ENCODE data around the gene FRMD4A. TPM values are rescaled to one million over a fixed set of nuclear protein-coding genes. Genes with fewer than 3 reads are reported as not detected.

The FRMD4A gene
- total RNA-seq, 1 experiment from 2014 or later: 7.1 TPM

DNA sequence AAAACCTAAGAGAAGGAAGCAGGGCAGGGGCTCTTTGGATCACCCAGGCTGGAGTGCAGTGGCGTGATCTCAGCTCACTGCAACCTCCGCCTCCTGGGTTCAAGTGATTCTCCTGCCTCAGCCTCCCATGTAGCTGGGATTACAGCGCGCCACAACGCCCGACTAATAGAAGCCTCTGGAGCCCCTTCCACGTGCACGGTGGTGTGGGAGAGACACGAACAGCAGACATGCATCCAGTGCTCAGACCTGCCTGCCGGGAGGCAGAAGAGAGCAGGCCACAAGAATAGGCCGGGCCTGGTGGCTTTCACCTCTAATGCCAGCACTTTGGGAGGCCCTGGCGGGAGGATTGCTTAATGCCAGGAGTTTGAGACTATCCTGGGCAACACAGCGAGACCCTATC lies 647.7 kb downstream of the FRMD4A start:
- BruUV-seq (replicated peaks): no TSS peak
- Histone ChIP-seq H3K9ac (ENCODE audit: low read length) (no peak overlapping the region), H3F3A (ENCODE audit: low read length, unreplicated experiment) (no peaks in the 10 kb centered on the region), H3K9me2 (replicated peaks; ENCODE audit: low read length) (no peaks in the 10 kb centered on the region), H3K4me2 (ENCODE audit: low read length) (no peak overlapping the region), H4K20me1 (ENCODE audit: low read length) (no peaks in the 10 kb centered on the region), H3K36me3 (ENCODE audit: low read depth, low read length) (no peaks in the 10 kb centered on the region), H2AFZ (ENCODE audit: low read length) (no peak overlapping the region), H3K79me2 (ENCODE audit: low read length) (no peaks in the 10 kb centered on the region), H3K27ac (ENCODE audit: low read length) (no peak overlapping the region), H3K9me3 (ENCODE audit: low read length) (no peaks in the 10 kb centered on the region), H3K4me1 (ENCODE audit: insufficient read depth, low read length) (no peaks in the 10 kb centered on the region), H3K27me3 (ENCODE audit: low read length) (no peaks in the 10 kb centered on the region), H3K4me3 (ENCODE audit: low read length) (no peak overlapping the region)
- intact Hi-C loops (cut with micrococcal nuclease): no loop called here
- no peak for DNase-seq
- TF ChIP-seq, protein P1, sequence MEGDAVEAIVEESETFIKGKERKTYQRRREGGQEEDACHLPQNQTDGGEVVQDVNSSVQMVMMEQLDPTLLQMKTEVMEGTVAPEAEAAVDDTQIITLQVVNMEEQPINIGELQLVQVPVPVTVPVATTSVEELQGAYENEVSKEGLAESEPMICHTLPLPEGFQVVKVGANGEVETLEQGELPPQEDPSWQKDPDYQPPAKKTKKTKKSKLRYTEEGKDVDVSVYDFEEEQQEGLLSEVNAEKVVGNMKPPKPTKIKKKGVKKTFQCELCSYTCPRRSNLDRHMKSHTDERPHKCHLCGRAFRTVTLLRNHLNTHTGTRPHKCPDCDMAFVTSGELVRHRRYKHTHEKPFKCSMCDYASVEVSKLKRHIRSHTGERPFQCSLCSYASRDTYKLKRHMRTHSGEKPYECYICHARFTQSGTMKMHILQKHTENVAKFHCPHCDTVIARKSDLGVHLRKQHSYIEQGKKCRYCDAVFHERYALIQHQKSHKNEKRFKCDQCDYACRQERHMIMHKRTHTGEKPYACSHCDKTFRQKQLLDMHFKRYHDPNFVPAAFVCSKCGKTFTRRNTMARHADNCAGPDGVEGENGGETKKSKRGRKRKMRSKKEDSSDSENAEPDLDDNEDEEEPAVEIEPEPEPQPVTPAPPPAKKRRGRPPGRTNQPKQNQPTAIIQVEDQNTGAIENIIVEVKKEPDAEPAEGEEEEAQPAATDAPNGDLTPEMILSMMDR (conservative IDR thresholded peaks at IDR 0.05; ENCODE audit: low read depth, low read length): no peak
- no peak for TF ChIP-seq EZH2 (IDR thresholded peaks at IDR 0.05; ENCODE audit: low read length, unreplicated experiment)
- TF ChIP-seq EZH2phosphoT487 (IDR thresholded peaks at IDR 0.05; ENCODE audit: borderline replicate concordance, low read length): no peak
- ChIA-PET POLR2A (ENCODE audit: unreplicated experiment) (no interaction called here), CTCF (no interaction called here)
- no peak for ATAC-seq

DNA sequence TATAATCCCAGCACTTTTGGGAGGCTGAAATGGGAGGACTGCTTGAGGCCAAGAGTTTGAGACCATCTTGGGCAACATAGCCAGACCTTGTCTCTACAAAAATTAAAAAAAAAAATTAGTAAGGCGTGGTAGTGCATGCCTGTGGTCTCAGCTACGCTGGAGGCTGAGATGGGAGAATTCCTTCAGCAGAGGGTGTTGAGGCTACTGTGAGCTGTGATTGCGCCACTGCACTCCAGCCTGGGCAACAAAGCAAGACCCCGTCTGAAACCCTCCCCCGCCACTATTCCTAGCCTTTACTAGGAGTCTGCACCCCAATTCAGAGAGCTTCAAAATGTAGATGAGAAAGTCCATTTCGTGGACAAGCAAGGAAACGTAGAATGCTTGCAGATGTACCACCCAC lies 648.8 kb downstream of the FRMD4A start:
- Histone ChIP-seq H2AFZ (ENCODE audit: low read length) (no peak overlapping the region), H3K4me3 (ENCODE audit: low read length) (no peak overlapping the region), H3F3A (ENCODE audit: low read length, unreplicated experiment) (no peaks in the 10 kb centered on the region), H3K9ac (ENCODE audit: low read length) (no peak overlapping the region), H3K9me3 (ENCODE audit: low read length) (no peaks in the 10 kb centered on the region), H3K9me2 (replicated peaks; ENCODE audit: low read length) (no peaks in the 10 kb centered on the region), H4K20me1 (ENCODE audit: low read length) (no peaks in the 10 kb centered on the region), H3K4me2 (ENCODE audit: low read length) (no peak overlapping the region), H3K79me2 (ENCODE audit: low read length) (no peaks in the 10 kb centered on the region), H3K27me3 (ENCODE audit: low read length) (no peaks in the 10 kb centered on the region), H3K36me3 (ENCODE audit: low read depth, low read length) (no peaks in the 10 kb centered on the region), H3K27ac (ENCODE audit: low read length) (no peak overlapping the region), H3K4me1 (ENCODE audit: insufficient read depth, low read length) (no peaks in the 10 kb centered on the region)
- CTCF ChIA-PET: no interaction called here
- intact Hi-C loops (cut with micrococcal nuclease): no loop called here
- POLR2A ChIA-PET (ENCODE audit: unreplicated experiment): no interaction called here
- TF ChIP-seq, protein P1 (conservative IDR thresholded peaks at IDR 0.05; ENCODE audit: low read depth, low read length): no peak
- TF ChIP-seq EZH2phosphoT487 (IDR thresholded peaks at IDR 0.05; ENCODE audit: borderline replicate concordance, low read length) (no peak), EZH2 (IDR thresholded peaks at IDR 0.05; ENCODE audit: low read length, unreplicated experiment) (no peak)
- ATAC-seq (no peak), DNase-seq (no peak)
- no TSS peak for BruUV-seq (replicated peaks)

DNA sequence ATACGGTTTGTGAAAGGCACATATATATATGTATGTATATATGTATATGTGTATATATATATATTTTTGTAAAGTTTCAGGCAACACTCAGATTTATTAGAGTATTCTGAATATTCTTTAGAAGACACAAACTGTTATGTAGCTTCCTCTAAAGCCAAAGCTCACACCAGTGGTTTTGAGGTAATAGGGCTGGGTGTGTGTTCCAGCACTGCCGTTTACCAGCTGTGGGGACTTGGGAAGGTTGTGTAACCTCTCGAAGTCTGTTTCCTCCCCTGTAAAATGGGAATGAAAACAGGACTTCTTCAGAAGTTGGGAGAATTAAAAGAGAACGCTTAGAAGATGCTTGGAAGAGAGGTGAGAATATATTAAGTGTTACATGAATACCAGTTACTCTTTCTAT lies 649.2 kb downstream of the FRMD4A start:
- H3K9me2 ChIP-seq (replicated peaks; ENCODE audit: low read length): no peaks in the 10 kb centered on the region
- no peak overlapping the region for H2AFZ ChIP-seq (ENCODE audit: low read length)
- no peak overlapping the region for H3K27ac ChIP-seq (ENCODE audit: low read length)
- no peaks in the 10 kb centered on the region for H3K4me1 ChIP-seq (ENCODE audit: insufficient read depth, low read length)
- no peak overlapping the region for H3K4me2 ChIP-seq (ENCODE audit: low read length)
- no peaks in the 10 kb centered on the region for H3K27me3 ChIP-seq (ENCODE audit: low read length)
- no peaks in the 10 kb centered on the region for H4K20me1 ChIP-seq (ENCODE audit: low read length)
- H3K36me3 ChIP-seq (ENCODE audit: low read depth, low read length): no peaks in the 10 kb centered on the region
- H3K9ac ChIP-seq (ENCODE audit: low read length): no peak overlapping the region
- no peaks in the 10 kb centered on the region for H3K79me2 ChIP-seq (ENCODE audit: low read length)
- DNase-seq (no peak), ATAC-seq (no peak)
- no TSS peak for BruUV-seq (replicated peaks)
- no peaks in the 10 kb centered on the region for H3F3A ChIP-seq (ENCODE audit: low read length, unreplicated experiment)
- H3K4me3 ChIP-seq (ENCODE audit: low read length): no peak overlapping the region
- TF ChIP-seq EZH2 (IDR thresholded peaks at IDR 0.05; ENCODE audit: low read length, unreplicated experiment): no peak
- no peak for TF ChIP-seq EZH2phosphoT487 (IDR thresholded peaks at IDR 0.05; ENCODE audit: borderline replicate concordance, low read length)
- TF ChIP-seq, protein P1 (conservative IDR thresholded peaks at IDR 0.05; ENCODE audit: low read depth, low read length): no peak
- intact Hi-C loops (cut with micrococcal nuclease): no loop called here
- no peaks in the 10 kb centered on the region for H3K9me3 ChIP-seq (ENCODE audit: low read length)
- ChIA-PET CTCF (interaction anchor here (0.6 kb wide), 1 partner anchor 95 kb away, joined by 3 read pairs; no protein-coding TSS in a partner anchor), POLR2A (ENCODE audit: unreplicated experiment) (no interaction called here)
